ENCODE data around the gene PELI1.
"Not testable (repeated sequence)": the region's sequence is repeated elsewhere in the genome, so short reads cannot be mapped to it uniquely, and the experiment has no call there.

PELI1 gene

GRCh38 chr2:64122358-64122757, 21.9 kb downstream of the PELI1 start:
- no peak for DNase-seq (ENCODE audit: low read depth)

GRCh38 chr2:64120928-64121327, 23.3 kb downstream of the PELI1 start:
- DNase-seq (ENCODE audit: low read depth), result no peak

GRCh38 chr2:64120008-64120407, 24.2 kb downstream of the PELI1 start:
- DNase-seq (ENCODE audit: low read depth), result no peak

GRCh38 chr2:64119369-64119768, 24.9 kb downstream of the PELI1 start:
- no peak for DNase-seq (ENCODE audit: low read depth)

GRCh38 chr2:64115808-64116598, 28.2 kb downstream of the PELI1 start:
- no peak for DNase-seq (ENCODE audit: low read depth)

GRCh38 chr2:64114912-64115277, 29.3 kb downstream of the PELI1 start:
- DNase-seq (ENCODE audit: low read depth), result no peak

GRCh38 chr2:64114063-64114911, 29.9 kb downstream of the PELI1 start:
- DNase-seq (ENCODE audit: low read depth), result no peak

- no peak for DNase-seq (ENCODE audit: low read depth)
Measured at GRCh38 chr2:64112016-64112415, 32.2 kb downstream of the PELI1 start.

GRCh38 chr2:64111426-64111825, 32.8 kb downstream of the PELI1 start:
- DNase-seq (ENCODE audit: low read depth), result no peak

GRCh38 chr2:64108666-64109241, 35.5 kb downstream of the PELI1 start:
- no peak for DNase-seq (ENCODE audit: low read depth)

- no peak for DNase-seq (ENCODE audit: low read depth)
Measured at GRCh38 chr2:64106481-64106880, 37.7 kb downstream of the PELI1 start.

GRCh38 chr2:64105670-64106461, 38.4 kb downstream of the PELI1 start:
- DNase-seq (ENCODE audit: low read depth), result no peak

- no peak for DNase-seq (ENCODE audit: low read depth)
Measured at GRCh38 chr2:64104933-64105332, 39.3 kb downstream of the PELI1 start.

GRCh38 chr2:64102736-64103135, 41.5 kb downstream of the PELI1 start:
- not testable (repeated sequence) for DNase-seq (ENCODE audit: low read depth)

- no peak for DNase-seq (ENCODE audit: low read depth)
Measured at GRCh38 chr2:64101141-64101591, 43.1 kb downstream of the PELI1 start.

- DNase-seq (ENCODE audit: low read depth), result not testable (repeated sequence)
Measured at GRCh38 chr2:64100584-64100983, 43.6 kb downstream of the PELI1 start.

- DNase-seq (ENCODE audit: low read depth), result no peak
Measured at GRCh38 chr2:64094663-64095382, 49.4 kb downstream of the PELI1 start.

- no peak for DNase-seq (ENCODE audit: low read depth)
Measured at GRCh38 chr2:64093341-64093740, 50.9 kb downstream of the PELI1 start.

GRCh38 chr2:64092502-64092901, 51.7 kb downstream of the PELI1 start:
- no peak for DNase-seq (ENCODE audit: low read depth)

- no peak for DNase-seq (ENCODE audit: low read depth)
Measured at GRCh38 chr2:64090264-64090663, 54.0 kb downstream of the PELI1 start.

GRCh38 chr2:64086347-64087082, 57.7 kb downstream of the PELI1 start:
- no peak for DNase-seq (ENCODE audit: low read depth)
